ENCODE measurements around the gene NAALADL1. TPM values are rescaled to one million over a fixed set of nuclear protein-coding genes. Genes with fewer than 3 reads are reported as not detected.

The NAALADL1 gene
- total RNA-seq, 1 donor from 2014 or later = 1.6 TPM

GRCh38 chr11:65103476-65103875 lies 45.1 kb upstream of the NAALADL1 start:
- peak overlapping the region; percentile 10 for H3K4me3 Mint-ChIP-seq (ENCODE audit: unreplicated experiment)
- H3K27me3 Mint-ChIP-seq (ENCODE audit: unreplicated experiment) = peaks cover 5% of the 10 kb centered on the region
- no peak for DNase-seq
- no peaks in the 10 kb centered on the region for H3K4me1 Mint-ChIP-seq (ENCODE audit: low read depth, unreplicated experiment)
- no peak for TF ChIP-seq CTCF (IDR thresholded peaks at IDR 0.05; ENCODE audit: partially characterized antibody, unreplicated experiment)
- no peak overlapping the region for H3K27ac Mint-ChIP-seq (ENCODE audit: unreplicated experiment)
- H3K9me3 Mint-ChIP-seq (ENCODE audit: unreplicated experiment) = peaks cover 9% of the 10 kb centered on the region
- no peaks in the 10 kb centered on the region for H3K36me3 Mint-ChIP-seq (ENCODE audit: unreplicated experiment)

DNA sequence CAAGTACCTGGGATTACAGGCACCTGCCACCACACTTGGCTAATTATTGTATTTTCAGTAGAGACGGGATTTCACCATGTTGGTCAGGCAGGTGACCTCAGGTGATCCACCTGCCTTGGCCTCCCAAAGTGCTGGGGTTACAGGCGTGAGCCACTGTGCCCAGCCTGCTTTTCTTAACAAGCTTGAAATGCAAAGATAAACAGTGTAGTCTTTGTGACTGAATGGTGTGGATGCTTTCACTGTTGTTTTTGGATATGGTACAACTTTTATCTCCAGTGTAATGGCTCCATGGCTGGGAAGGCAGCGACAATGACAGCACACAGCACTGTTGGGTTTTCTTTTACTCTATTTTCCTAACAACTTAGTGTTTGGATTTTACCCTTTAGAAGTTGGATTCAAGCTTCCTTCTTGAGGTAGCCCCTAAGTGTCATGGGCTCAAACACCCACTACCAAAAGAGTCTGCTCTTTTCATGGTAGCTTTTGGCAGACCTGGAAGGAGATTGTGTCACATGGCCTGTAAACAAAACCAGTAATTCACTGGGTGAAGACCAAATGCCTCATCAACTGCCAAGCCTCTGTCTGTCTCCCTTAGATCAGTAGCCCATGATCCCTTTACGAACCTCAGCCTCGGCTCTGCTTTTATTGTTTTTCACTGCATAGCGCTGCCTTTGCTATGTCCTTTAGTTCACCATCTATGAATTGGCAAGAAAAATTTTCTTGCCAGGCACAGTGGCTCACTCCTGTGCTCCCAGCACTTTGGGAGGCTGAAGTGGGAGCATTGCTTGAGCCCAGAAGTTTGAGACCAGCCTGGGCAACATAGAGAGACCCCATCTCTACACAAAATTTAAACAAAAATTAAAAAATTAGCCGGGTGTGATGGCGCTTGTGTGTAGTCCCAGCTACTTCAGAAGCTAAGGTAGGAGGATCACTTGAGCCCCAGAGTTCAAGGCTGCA lies 44.1 kb upstream of the NAALADL1 start:
- DNase-seq = no peak
- Mint-ChIP-seq H3K36me3 (ENCODE audit: unreplicated experiment) (no peaks in the 10 kb centered on the region), H3K4me1 (ENCODE audit: low read depth, unreplicated experiment) (no peaks in the 10 kb centered on the region), H3K4me3 (ENCODE audit: unreplicated experiment) (no peak overlapping the region), H3K27ac (ENCODE audit: unreplicated experiment) (no peak overlapping the region), H3K27me3 (ENCODE audit: unreplicated experiment) (peaks cover 5% of the 10 kb centered on the region), H3K9me3 (ENCODE audit: unreplicated experiment) (peaks cover 9% of the 10 kb centered on the region)
- no peak for TF ChIP-seq CTCF (IDR thresholded peaks at IDR 0.05; ENCODE audit: partially characterized antibody, unreplicated experiment)

DNA sequence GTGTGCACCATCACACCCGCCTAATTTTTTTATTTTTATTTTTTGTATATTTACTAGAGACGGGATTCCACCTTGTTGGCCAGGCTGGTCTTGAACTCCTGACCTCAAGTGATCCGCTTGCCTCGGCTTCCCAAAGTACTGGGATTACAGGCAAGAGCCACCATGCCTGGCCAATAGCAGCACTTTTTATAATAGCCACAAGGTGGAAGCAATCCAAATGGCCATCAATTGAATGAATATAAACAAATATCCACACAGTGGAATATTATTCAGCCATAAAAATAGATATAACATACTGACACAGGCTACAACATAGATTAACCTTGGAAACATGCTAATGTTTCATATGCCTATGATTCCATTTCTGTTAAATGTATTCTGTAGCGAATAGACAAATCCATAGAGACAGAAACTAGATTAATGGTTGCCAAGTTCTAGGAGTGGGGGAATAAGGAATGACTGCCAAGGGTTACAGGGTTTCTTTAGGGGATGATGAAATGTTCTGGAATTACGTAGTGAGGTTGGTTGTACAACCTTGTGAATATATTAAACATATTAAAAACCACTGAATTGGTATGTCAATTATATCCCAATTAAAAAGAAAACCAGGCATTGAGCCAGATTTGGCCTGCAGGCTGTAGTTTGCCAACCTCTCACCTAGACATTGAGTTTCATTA lies 42.5 kb upstream of the NAALADL1 start:
- peak; percentile 33 for TF ChIP-seq CTCF (IDR thresholded peaks at IDR 0.05; ENCODE audit: partially characterized antibody, unreplicated experiment)
- H3K36me3 Mint-ChIP-seq (ENCODE audit: unreplicated experiment) = no peaks in the 10 kb centered on the region
- H3K27ac Mint-ChIP-seq (ENCODE audit: unreplicated experiment) = no peak overlapping the region
- peaks cover 4% of the 10 kb centered on the region for H3K27me3 Mint-ChIP-seq (ENCODE audit: unreplicated experiment)
- DNase-seq = no peak
- no peak overlapping the region for H3K4me3 Mint-ChIP-seq (ENCODE audit: unreplicated experiment)
- H3K9me3 Mint-ChIP-seq (ENCODE audit: unreplicated experiment) = peaks cover 9% of the 10 kb centered on the region
- H3K4me1 Mint-ChIP-seq (ENCODE audit: low read depth, unreplicated experiment) = peaks cover under 1% of the 10 kb centered on the region

- DNase-seq = no peak
- H3K4me1 Mint-ChIP-seq (ENCODE audit: low read depth, unreplicated experiment) = peaks cover 4% of the 10 kb centered on the region
- no peak overlapping the region for H3K27ac Mint-ChIP-seq (ENCODE audit: unreplicated experiment)
- peak overlapping the region; percentile 92 for H3K4me3 Mint-ChIP-seq (ENCODE audit: unreplicated experiment)
- TF ChIP-seq CTCF (IDR thresholded peaks at IDR 0.05; ENCODE audit: partially characterized antibody, unreplicated experiment) = no peak
- H3K9me3 Mint-ChIP-seq (ENCODE audit: unreplicated experiment) = peaks cover 11% of the 10 kb centered on the region
- H3K27me3 Mint-ChIP-seq (ENCODE audit: unreplicated experiment) = peaks cover 6% of the 10 kb centered on the region
- H3K36me3 Mint-ChIP-seq (ENCODE audit: unreplicated experiment) = no peaks in the 10 kb centered on the region
Observed at GRCh38 chr11:65096926-65097325, 38.6 kb upstream of the NAALADL1 start.
